GM19238 (cell line): ENCODE measurements around the gene ARHGEF17.
"Not testable (repeated sequence)": the region's sequence is repeated elsewhere in the genome, so short reads cannot be mapped to it uniquely, and the experiment has no call there.

Source experiments
- DNase-seq: peaks from one replicate; pipeline ENCODE4 v3.0.0; 2011; ENCODE audit warnings: low spot score; ENCODE audit not compliant: insufficient read length

The ARHGEF17 gene, protein sequence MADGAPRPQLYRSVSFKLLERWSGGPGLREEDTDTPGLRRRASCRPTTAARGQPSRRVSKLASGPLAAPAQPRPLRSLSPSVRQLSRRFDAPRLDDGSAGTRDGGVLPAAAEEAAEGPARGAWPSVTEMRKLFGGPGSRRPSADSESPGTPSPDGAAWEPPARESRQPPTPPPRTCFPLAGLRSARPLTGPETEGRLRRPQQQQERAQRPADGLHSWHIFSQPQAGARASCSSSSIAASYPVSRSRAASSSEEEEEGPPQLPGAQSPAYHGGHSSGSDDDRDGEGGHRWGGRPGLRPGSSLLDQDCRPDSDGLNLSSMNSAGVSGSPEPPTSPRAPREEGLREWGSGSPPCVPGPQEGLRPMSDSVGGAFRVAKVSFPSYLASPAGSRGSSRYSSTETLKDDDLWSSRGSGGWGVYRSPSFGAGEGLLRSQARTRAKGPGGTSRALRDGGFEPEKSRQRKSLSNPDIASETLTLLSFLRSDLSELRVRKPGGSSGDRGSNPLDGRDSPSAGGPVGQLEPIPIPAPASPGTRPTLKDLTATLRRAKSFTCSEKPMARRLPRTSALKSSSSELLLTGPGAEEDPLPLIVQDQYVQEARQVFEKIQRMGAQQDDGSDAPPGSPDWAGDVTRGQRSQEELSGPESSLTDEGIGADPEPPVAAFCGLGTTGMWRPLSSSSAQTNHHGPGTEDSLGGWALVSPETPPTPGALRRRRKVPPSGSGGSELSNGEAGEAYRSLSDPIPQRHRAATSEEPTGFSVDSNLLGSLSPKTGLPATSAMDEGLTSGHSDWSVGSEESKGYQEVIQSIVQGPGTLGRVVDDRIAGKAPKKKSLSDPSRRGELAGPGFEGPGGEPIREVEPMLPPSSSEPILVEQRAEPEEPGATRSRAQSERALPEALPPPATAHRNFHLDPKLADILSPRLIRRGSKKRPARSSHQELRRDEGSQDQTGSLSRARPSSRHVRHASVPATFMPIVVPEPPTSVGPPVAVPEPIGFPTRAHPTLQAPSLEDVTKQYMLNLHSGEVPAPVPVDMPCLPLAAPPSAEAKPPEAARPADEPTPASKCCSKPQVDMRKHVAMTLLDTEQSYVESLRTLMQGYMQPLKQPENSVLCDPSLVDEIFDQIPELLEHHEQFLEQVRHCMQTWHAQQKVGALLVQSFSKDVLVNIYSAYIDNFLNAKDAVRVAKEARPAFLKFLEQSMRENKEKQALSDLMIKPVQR (N-terminal part only)

GRCh38 chr11:73308003-73308960 is at the start of gene ARHGEF17:
ARHGEF17 (plus strand) TSS chr11:73308276; CDS start chr11:73308639, 363 bp downstream.
- DNase-seq = no peak

- no peak for DNase-seq
Observed at GRCh38 chr11:73259406-73260126, 48.5 kb upstream of the ARHGEF17 start.

- no peak for DNase-seq
Observed at GRCh38 chr11:73260127-73260457, 48.0 kb upstream of the ARHGEF17 start.

DNA sequence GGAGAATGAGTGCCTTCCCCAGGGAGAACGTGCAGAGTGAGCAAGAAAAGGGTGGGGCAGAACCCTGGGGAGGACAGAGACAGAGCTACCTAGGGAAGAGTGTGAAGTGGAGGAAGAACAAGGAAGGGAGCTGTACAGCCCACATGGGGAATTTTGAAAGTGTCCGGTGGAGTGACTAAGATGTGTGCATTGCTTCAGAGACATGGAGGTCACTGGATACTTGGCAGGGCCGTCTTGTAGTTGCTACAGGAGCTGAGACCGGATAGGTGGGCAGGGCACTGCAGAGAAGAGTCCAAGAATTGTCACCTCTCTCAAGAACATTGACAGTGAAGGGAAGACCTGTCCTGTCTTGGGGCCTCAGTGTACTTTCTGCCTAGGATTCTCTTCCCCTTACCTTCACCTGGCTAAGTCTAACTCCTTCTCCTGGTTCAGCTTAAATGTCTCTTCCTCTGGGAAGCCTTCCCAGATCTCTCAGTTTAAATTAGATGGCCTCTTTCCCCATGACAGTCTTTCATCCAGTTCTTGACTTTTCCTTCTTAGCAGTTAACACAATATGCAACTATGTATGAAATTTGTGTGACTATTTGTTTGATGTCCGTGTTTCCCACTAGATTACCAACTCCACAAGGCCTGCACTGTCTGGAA is 45.1 kb upstream of the ARHGEF17 start:
- no peak for DNase-seq

GRCh38 chr11:73263640-73264039 is 44.4 kb upstream of the ARHGEF17 start:
- no peak for DNase-seq

- DNase-seq = no peak
Observed at GRCh38 chr11:73265278-73265810, 42.7 kb upstream of the ARHGEF17 start.

- no peak for DNase-seq
Observed at GRCh38 chr11:73265853-73266645, 42.0 kb upstream of the ARHGEF17 start.

GRCh38 chr11:73266646-73267020 is 41.4 kb upstream of the ARHGEF17 start:
- no peak for DNase-seq

- no peak for DNase-seq
Observed at GRCh38 chr11:73267122-73267846, 40.8 kb upstream of the ARHGEF17 start.

DNA sequence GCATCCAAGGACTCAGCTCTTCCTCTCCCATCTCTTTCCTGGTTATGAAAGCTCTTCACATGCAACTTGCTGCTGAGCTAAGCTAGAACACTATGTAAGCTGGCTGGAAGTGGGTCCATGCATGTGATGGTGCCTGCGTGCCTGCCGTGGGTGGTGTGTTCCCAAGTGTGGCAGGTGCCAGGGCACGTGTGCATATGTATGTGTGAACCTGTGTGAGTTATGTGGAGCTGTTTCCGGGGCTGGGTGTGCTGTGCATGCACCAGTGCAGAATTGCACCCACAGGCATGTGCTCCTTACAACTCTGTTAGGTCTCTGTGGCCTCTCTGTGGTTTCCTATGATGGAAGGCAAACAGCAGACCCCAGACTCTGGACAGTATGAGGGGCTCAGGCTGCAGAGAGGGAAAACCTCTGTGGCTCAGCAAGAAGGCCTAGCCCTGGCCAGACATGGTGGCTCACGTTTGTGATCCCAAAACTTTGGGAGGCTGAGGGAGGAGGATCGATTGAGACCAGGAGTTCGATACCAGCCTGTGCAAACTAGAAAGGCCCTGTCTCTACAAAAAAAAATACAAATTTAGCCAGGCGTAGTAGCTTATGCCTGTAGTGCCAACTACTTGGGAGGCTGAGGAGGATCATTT is 40.1 kb upstream of the ARHGEF17 start:
- no peak for DNase-seq

DNA sequence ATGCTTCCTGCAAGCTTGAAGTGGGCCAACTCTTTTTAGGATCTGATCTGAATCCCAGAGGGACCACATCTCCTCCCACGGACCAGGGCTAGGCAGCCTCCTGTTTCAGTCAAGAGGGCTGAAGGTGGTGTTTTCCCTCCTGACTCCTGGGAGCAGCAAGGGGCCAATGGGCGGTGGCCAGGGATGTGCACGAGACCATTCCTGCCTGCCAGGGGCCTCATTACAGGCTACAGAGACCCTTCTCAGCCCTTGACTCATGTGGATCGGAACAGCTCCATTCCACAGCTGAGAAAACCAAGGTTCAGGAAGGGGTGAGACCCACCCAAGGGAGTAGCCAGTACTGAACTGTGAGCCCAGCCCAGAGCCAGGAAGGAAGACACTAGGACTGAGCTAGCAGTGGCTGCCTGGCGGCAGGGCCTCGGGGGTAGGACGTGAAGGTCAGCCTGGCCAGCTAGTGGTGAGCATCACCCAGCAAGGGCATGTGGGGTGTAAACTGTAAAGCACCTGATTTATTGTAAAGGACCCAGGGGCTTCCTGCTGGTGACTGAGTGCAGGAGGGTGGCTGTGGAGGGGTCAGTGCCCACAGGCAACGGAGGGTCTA is 39.3 kb upstream of the ARHGEF17 start:
- DNase-seq = no peak

DNA sequence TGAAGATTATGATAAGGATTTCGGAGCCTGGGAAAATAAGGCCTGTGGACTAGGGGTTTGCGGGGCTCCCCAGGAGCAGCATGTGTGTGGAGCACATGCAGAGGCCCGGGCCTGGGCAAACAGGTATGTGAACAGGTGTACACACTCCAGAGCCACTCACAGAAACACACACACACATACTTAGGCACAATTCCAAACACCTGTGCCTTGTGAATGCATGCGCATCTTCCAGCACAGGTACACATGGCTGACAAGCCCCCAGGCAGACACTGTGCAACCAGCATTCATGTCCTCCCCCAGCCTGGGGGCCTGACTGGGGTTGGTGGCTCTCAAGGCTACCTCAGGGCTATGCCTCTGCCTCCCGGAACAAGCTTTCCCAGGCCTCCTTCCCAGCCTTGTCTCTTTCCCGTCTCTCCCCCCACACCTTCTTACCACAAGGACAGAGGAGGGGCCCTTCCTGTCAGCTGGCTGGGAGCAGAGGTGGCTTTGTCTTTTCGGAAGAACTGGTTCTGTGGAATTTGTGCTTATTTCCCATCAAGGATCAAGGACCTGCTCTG is 38.5 kb upstream of the ARHGEF17 start:
- DNase-seq = no peak

DNA sequence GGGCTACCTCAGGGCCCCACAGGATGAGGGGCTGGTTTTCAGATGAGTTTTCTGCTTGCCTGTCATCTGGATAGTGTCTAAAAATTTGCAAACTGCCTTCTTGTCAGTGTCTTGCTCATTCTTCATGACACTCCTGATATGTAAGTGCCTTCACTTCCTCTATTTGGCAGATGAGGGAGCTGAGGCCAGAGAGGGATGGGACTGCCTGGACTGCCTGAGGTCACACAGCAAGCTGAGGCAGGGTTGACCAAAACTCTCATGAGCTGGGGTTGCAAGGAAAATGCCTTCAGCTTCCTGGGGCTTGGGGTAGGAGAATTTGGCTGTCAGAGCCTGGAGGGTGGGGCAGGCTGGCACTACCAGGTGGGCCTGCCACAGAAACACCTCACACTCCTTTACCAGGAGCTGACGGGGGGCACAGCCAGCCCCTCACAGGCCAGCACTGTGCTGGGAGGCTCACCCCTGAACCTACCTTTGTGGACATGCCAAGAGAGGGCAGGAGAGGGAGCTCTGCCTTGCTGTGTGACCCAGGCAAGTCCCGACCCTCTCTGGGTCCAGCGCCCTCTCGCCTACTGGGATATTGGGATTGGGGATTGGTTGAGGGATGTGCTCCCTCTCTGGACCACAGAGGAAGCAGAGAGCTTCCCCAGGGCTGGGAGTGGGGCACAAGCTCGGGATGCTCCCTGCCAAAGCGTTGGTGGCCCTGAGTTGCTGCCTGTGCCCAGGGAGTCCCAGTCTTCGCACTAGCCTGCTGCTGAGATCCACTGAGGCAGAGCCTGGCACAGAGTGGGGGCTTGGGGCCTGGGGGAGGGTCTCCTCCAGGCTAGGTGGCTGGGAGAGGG is 37.8 kb upstream of the ARHGEF17 start:
- DNase-seq = no peak

GRCh38 chr11:73270855-73271477 is 37.1 kb upstream of the ARHGEF17 start:
- no peak for DNase-seq

DNA sequence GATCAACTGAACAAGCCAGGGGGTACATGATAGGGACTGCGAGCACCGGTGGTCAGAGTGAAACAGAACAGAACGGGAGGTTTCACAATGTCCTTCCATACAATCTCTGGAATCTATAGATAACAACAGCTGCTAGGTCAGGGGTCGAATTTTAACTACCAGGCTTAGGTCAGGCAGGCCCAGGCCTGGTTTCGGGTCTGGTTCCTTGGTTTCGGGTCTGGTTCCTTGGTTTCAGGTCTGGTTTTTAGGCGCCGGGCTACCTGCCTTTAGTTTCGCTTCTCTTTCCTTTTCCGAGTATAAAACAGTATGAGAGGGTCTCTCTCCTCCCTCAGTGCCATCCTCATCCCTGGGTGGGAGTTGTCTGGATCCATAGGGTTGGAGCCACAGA is 36.6 kb upstream of the ARHGEF17 start:
- DNase-seq = not testable (repeated sequence)
